Stimulated activated memory B cell treated with anti-CD40 and anti-IgM and Interleukin-4, amounts not matched to agents 10 μg/mL and 1 μg/mL and 100 μg/mL, for 72 hours (primary cell): ENCODE data around the gene TAS2R14.

Source experiments
- ATAC-seq: fragments of 150-1000 bp; cut with Tn5 transposase; 2 replicates; pipeline ENCODE4 v1.10.0; 2021
- H3K27ac Mint-ChIP-seq: one replicate; pipeline ENCODE4 v1.8.0; 2022; ENCODE audit warnings: mild to moderate bottlenecking, mixed read lengths
- H3K27me3 Mint-ChIP-seq: one replicate; pipeline ENCODE4 v1.8.0; 2022; ENCODE audit warnings: mixed read lengths
- H3K36me3 Mint-ChIP-seq: one replicate; pipeline ENCODE4 v1.8.0; 2022; ENCODE audit warnings: mixed read lengths
- H3K4me1 Mint-ChIP-seq: one replicate; pipeline ENCODE4 v1.8.0; 2022; ENCODE audit warnings: mixed read lengths
- H3K4me3 Mint-ChIP-seq: one replicate; pipeline ENCODE4 v1.8.0; 2022; ENCODE audit warnings: mild to moderate bottlenecking, moderate library complexity, mixed read lengths
- H3K9me3 Mint-ChIP-seq: one replicate; pipeline ENCODE4 v1.8.0; 2022; ENCODE audit warnings: mixed read lengths

TAS2R14 gene, protein sequence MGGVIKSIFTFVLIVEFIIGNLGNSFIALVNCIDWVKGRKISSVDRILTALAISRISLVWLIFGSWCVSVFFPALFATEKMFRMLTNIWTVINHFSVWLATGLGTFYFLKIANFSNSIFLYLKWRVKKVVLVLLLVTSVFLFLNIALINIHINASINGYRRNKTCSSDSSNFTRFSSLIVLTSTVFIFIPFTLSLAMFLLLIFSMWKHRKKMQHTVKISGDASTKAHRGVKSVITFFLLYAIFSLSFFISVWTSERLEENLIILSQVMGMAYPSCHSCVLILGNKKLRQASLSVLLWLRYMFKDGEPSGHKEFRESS

DNA sequence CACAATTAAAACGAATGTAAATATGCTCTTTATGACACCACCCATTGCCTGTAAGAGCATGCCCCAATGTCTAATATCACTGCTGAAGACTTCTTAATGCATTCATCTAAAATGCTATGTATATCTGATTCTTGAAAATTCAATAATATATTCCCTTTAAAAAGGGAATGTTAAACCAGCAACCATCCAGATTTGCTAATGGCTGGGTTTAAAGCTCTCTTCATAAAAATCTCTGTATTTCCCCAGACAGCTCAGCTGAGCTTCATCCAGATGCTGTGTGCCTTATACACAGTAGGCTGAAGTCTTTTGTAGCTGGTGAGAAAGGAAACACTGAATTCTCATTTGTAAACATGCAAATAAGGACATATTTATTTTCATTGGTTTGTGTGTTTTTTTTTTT is at the start of gene TAS2R14:
TAS2R14 (minus strand) TSS at position 101 of the 400 bp plus-strand sequence; CDS start at position 45, 56 bp downstream.
- Mint-ChIP-seq H3K27me3 (no peaks in the 10 kb centered on the region), H3K9me3 (no peaks in the 10 kb centered on the region), H3K36me3 (no peaks in the 10 kb centered on the region), H3K4me3 (no peak within 1 kb of the TSS), H3K4me1 (peaks cover 6% of the 10 kb centered on the region), H3K27ac (no peak within 1 kb of the TSS)
- no peak for ATAC-seq

DNA sequence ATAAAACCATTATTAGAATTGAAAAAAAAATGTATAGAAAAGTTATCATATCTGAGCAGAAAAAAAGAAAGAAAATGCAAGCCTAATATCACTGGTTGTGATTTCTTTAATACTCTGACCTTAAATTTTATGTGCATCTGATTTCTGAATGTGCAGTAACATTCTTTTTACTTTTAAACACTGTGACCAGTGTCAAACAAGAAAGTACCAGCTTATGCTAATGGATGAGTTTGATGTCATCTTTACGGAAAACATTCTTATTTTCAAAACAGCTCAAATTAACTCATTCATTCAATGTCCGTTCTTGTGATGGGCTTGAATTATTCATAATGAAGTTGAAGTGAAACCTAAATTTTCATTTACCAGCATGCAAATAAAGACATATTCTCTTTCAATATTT is 47.7 kb upstream of the TAS2R14 start, which contains the start of gene TAS2R50:
TAS2R50 (minus strand) TSS at position 101 of the 400 bp plus-strand sequence; CDS start at position 49, 52 bp downstream.
- H3K27me3 Mint-ChIP-seq: no peaks in the 10 kb centered on the region
- H3K4me3 Mint-ChIP-seq: no peak within 1 kb of the TSS
- no peaks in the 10 kb centered on the region for H3K4me1 Mint-ChIP-seq
- H3K27ac Mint-ChIP-seq: no peak within 1 kb of the TSS
- no peak for ATAC-seq
- peaks cover 10% of the 10 kb centered on the region for H3K9me3 Mint-ChIP-seq
- peaks cover 19% of the 10 kb centered on the region for H3K36me3 Mint-ChIP-seq

DNA sequence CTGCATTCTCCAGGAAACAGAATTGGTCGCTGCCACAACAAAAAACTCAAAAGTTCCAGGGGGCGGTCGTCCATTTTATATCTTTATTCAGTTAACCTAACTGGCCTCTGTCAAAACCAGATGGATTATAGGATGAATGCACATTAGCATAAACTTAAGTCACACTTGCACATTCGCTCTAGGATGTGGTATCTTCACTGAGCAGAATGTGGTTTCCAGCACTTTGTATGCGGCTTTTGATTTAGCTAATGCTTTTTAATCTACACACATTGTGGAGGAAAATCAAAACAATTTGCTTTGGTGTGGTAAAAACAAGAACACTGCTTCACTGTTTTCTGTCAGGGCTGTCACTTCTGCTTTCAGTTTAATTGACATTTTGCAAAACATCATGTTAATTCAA is 43.2 kb upstream of the TAS2R14 start:
- Mint-ChIP-seq H3K4me1 (peaks cover 6% of the 10 kb centered on the region), H3K4me3 (no peak overlapping the region), H3K9me3 (no peaks in the 10 kb centered on the region), H3K36me3 (peaks cover 10% of the 10 kb centered on the region), H3K27me3 (no peaks in the 10 kb centered on the region), H3K27ac (no peak overlapping the region)
- no peak for ATAC-seq

DNA sequence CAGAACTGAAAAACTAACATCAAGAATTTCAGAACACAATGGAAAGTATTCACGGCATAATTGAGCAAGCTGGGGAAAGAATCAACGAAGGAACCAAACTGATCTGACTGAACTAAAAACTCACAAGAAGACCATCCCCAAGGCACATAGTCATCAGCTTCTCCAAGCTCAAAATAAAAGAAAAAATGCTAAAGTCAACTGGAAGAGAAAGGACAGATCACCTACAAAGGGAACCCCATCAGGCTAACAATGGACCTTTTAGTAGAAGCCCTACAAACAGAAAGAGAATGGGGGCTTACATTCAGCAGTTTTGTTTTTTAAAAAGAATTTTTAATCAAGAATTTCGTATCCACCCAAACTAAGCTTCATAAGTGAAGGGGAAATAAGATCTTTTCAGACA is 35.9 kb upstream of the TAS2R14 start:
- H3K9me3 Mint-ChIP-seq: no peaks in the 10 kb centered on the region
- H3K36me3 Mint-ChIP-seq: peaks cover 23% of the 10 kb centered on the region

DNA sequence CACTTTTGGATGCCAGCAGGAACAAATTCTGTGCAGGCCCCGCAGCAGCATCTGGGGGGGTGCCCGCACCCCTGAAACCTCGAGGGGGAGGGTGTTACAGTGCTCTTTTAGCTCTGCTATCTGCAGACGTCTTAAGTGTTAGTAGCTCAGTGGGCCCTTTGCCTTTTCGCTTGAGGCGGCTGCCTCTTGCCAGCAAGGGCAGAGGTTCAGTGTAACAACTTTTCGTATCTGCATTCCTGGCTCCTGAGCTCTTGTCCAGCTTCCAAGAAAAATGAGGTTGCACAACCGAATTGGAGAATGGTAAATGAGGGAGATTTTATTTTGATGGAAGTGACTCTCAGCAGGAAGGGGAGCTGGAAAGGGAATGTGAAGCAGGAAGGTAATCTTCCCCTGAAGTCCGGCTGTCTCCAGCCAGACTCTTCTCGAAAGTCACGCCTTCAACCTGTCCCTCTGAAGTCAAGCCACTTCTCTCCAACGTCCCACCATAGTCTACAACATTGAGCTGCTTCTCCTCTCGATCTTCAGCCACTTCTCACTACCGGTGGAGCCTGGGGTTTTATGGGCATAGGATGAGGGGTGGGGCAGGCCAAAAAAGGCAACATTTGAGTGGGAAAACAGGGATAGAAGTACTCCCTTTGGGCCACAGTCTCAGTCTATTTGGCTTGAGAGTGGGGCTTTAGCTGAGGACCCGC is 29.8 kb upstream of the TAS2R14 start:
- Mint-ChIP-seq H3K4me1 (peaks cover 7% of the 10 kb centered on the region), H3K9me3 (peaks cover 2% of the 10 kb centered on the region)

More for the DNA sequence above, 35.9 kb upstream of the TAS2R14 start:
- H3K4me1 Mint-ChIP-seq: peaks cover 21% of the 10 kb centered on the region
- no peaks in the 10 kb centered on the region for H3K27me3 Mint-ChIP-seq
- H3K4me3 Mint-ChIP-seq: no peak overlapping the region
- no peak overlapping the region for H3K27ac Mint-ChIP-seq
- no peak for ATAC-seq

DNA sequence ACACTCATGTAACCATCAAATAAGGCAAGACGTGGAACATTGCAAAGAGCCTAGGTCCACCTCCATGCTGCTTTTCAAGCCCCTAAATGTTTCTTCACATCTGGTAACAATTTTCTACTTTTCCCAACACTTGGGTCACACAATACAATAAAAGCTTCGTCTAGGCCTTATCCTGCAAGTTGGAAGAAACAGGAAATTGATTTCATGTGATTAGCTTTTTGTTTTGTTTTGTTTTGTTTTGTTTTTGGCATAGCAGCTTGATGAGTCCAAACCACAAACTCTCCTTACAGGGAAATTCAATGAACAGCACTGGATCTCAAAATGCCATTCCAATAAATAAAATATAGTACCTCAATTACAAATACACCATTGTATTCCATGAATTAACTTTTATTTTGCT is 28.3 kb upstream of the TAS2R14 start:
- Mint-ChIP-seq H3K27ac (no peak overlapping the region), H3K27me3 (no peaks in the 10 kb centered on the region), H3K36me3 (peaks cover 26% of the 10 kb centered on the region), H3K4me3 (no peak overlapping the region), H3K4me1 (peaks cover 10% of the 10 kb centered on the region), H3K9me3 (peaks cover 2% of the 10 kb centered on the region)
- ATAC-seq: no peak

More for the DNA sequence above, 29.8 kb upstream of the TAS2R14 start:
- Mint-ChIP-seq H3K27ac (no peak overlapping the region), H3K4me3 (no peak overlapping the region), H3K36me3 (peaks cover 32% of the 10 kb centered on the region), H3K27me3 (no peaks in the 10 kb centered on the region)
- ATAC-seq: no peak

DNA sequence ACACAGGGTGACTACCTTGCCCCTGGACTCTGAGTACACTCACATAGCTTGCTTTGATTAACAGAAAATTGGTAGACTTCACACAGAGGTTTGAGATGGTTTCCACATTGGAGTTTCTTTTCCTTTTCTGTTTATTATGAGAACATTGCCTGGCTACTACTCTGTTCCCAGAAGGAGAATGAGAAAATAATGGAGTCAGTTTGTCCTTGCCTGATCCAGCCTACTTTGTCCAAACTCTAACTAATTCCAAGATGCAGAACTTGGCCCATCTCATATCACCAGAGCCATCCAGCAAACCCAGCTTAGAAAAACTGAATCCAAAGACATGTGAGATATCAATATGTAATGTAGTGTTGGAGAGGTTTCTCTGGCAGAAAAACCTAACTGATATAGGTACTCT is 27.3 kb upstream of the TAS2R14 start:
- Mint-ChIP-seq H3K27ac (no peak overlapping the region), H3K27me3 (no peaks in the 10 kb centered on the region), H3K4me3 (no peak overlapping the region), H3K4me1 (peaks cover 20% of the 10 kb centered on the region), H3K9me3 (peaks cover 2% of the 10 kb centered on the region), H3K36me3 (peaks cover 33% of the 10 kb centered on the region)
- no peak for ATAC-seq

DNA sequence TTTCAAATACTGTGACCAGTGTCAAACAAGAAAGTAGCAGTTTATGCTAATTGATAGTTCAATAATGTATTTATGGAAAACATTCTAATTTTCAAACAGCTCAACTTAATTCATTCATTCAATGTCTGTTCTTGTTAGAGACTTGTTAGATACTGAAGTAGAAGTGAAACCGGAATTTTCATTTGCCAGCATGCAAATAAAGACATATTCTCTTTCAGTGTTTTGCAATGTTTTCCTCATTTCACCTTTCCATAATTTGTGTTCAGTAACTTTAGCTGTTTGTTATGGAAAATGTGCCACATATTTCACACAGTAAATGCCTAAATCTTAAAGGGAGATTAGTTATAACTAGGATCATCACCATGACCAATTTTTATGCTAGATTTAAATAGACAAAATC is 26.4 kb upstream of the TAS2R14 start:
- ATAC-seq: no peak
- Mint-ChIP-seq H3K4me3 (no peak overlapping the region), H3K4me1 (peaks cover 26% of the 10 kb centered on the region), H3K36me3 (peaks cover 33% of the 10 kb centered on the region), H3K27ac (no peak overlapping the region), H3K27me3 (no peaks in the 10 kb centered on the region), H3K9me3 (peaks cover 2% of the 10 kb centered on the region)

DNA sequence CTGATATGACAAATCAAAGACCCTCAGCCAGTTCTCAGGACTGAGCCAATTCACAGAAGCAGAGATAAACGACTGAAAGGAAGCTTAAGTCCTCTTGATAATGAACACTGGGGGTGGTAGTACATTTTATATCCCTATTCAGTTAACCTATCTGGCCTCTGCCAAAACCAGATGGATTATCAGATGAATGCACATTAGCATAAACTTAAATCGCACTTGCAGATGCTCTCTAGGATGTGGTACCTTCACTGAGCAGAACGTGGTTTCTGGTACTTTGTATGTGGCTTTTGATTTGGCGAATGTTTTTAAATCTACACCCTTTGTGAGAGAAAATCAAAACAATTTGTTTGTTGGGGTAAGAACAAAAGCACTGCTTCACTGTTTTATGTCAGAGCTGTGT is 21.1 kb upstream of the TAS2R14 start:
- no peak for ATAC-seq
- H3K9me3 Mint-ChIP-seq: peaks cover 13% of the 10 kb centered on the region
- H3K27ac Mint-ChIP-seq: no peak overlapping the region
- peaks cover 51% of the 10 kb centered on the region for H3K36me3 Mint-ChIP-seq
- H3K4me1 Mint-ChIP-seq: peaks cover 28% of the 10 kb centered on the region
- no peak overlapping the region for H3K4me3 Mint-ChIP-seq
- no peaks in the 10 kb centered on the region for H3K27me3 Mint-ChIP-seq

DNA sequence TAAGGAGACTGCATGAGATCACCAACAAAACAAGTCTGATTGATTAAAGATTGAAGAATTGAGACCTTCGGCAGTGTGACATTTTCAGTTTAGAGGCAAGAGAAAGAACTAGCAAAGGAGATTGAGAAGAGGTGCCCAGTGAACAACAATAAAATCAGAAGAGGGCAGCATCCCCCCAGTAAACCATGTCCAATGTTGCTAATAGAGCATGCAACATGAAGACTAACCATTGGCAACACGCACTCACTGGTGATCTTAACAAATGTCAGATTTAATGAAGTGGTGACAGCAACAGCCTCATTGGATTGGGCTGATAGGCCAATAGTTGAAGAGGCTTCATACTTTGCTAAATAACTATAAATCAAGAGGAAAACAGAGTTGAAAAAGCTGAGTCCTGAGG is 20.7 kb upstream of the TAS2R14 start:
- no peak overlapping the region for H3K27ac Mint-ChIP-seq
- H3K4me3 Mint-ChIP-seq: no peak overlapping the region
- peaks cover 55% of the 10 kb centered on the region for H3K36me3 Mint-ChIP-seq

DNA sequence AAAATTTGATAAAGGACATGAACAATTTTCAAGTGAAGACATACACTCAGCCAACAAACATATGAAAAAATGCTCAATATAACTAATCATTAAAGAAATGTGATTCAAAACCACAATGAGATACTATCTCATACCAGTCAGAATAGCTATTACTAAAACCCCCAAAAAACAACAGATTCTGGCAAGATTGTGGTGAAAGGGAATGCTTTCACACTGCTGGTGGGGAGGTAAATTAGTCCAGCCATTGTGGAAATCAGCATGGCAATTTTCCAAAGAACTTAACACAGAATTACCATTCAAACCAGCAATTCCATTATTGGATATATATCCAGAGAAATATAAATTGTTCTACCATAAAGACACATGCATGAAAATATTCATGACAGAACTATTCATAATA is 18.7 kb upstream of the TAS2R14 start:
- Mint-ChIP-seq H3K36me3 (peaks cover 67% of the 10 kb centered on the region), H3K4me3 (no peak overlapping the region), H3K27me3 (no peaks in the 10 kb centered on the region), H3K27ac (no peak overlapping the region), H3K9me3 (peaks cover 13% of the 10 kb centered on the region), H3K4me1 (peaks cover 28% of the 10 kb centered on the region)
- no peak for ATAC-seq

More for the DNA sequence above, 20.7 kb upstream of the TAS2R14 start:
- peaks cover 28% of the 10 kb centered on the region for H3K4me1 Mint-ChIP-seq
- H3K9me3 Mint-ChIP-seq: peaks cover 13% of the 10 kb centered on the region
- ATAC-seq: no peak
- H3K27me3 Mint-ChIP-seq: no peaks in the 10 kb centered on the region

DNA sequence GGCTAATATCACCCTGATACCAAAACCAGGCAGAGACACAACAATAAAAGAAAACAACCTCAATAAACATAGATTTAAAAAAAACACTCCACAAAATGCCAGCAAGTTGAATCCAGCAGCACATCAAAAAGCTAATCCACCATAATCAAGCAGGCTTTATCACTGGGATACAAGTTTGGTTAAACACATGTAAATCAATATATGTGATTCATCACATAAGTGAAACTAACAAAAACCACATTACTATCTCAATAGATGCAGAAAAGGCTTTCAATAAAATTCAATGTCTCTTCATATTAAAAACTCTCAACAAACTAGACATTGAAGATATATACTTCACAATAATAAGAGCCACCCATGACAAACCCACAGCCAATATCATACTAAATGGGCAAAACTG is 17.0 kb upstream of the TAS2R14 start:
- ATAC-seq: no peak
- H3K9me3 Mint-ChIP-seq: peaks cover 13% of the 10 kb centered on the region
- peaks cover 14% of the 10 kb centered on the region for H3K4me1 Mint-ChIP-seq
- H3K4me3 Mint-ChIP-seq: no peak overlapping the region
- no peak overlapping the region for H3K27ac Mint-ChIP-seq
- H3K27me3 Mint-ChIP-seq: no peaks in the 10 kb centered on the region
- peaks cover 69% of the 10 kb centered on the region for H3K36me3 Mint-ChIP-seq

DNA sequence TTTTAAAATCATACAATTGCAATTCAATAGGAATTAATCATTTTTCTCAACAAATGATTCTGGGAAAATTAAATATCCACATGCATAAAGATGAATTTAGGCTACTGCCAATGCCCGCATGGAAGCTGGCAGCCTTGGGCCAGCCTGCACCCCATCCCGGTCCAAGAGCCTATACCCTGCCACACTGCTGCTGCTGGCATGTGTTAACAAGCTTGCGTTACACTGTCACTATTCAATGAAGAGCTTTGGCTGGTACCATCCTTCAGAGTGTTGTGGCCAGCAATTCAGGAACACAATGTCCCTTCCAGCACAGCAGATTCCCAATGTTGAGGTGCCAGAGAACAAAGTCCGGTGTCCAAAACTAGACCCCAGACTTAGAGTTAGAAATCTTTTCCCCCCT is 13.6 kb upstream of the TAS2R14 start:
- Mint-ChIP-seq H3K27me3 (no peaks in the 10 kb centered on the region), H3K36me3 (peaks cover 72% of the 10 kb centered on the region), H3K27ac (no peak overlapping the region), H3K9me3 (peaks cover 18% of the 10 kb centered on the region), H3K4me1 (peaks cover 10% of the 10 kb centered on the region), H3K4me3 (no peak overlapping the region)
- ATAC-seq: no peak

DNA sequence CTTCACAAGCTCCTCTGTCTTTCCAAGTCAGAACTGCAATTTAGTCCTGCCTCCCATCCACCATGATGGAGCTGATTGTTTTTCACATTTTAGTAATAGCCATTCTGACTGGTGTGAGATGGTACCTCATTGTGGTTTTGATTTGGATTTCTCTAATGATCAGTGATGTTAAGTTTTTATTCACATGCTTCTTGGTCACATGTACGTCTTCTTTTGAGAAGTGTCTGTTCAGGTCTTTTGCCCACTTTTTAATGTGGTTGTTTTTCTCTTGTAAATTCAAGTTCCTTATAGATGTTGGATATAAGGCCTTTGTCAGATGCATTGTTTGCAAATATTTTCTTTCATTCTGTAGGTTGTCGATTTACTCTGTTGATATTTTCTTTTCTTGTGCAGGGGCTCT is 4.1 kb upstream of the TAS2R14 start:
- Mint-ChIP-seq H3K27me3 (no peaks in the 10 kb centered on the region), H3K27ac (no peak overlapping the region), H3K9me3 (peaks cover 4% of the 10 kb centered on the region), H3K36me3 (peaks cover 16% of the 10 kb centered on the region), H3K4me1 (peaks cover 6% of the 10 kb centered on the region), H3K4me3 (no peak overlapping the region)
- no peak for ATAC-seq

DNA sequence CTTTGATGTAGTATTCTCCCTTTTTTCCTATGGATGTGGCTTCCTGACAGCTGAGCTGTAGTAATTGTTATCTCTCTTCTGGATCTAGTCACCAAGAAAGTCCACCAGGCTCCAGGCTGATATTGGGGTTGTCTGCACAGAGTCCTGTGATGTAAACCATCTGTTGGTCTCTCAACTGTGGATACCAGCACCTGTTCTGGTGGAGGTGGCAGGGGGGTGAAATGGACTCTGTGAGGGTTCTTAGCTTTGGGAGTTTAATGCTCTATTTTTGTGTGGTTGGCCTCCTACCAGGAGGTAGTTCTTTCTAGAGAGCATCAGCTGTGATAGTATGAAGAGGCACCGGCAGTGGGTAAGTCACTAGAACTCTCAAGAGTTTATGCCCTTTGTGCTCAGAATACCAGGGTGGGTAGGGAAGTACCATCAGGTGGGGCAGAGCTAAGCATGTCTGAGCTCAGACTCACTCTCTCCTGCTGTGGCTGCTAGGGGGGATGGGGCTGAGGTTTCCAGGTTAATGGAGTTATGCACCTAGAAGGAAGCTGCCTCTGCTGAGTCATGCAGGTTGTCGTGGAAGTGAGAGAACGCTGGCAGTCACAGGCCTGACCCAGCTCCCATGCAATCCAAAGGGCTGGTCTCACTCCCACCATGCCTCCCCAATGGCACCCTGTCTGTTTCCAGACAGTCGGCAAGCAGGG is 3.0 kb upstream of the TAS2R14 start:
- no peak overlapping the region for H3K4me3 Mint-ChIP-seq
- peaks cover 5% of the 10 kb centered on the region for H3K36me3 Mint-ChIP-seq
- ATAC-seq: peak; percentile 47
- peaks cover 3% of the 10 kb centered on the region for H3K9me3 Mint-ChIP-seq
- H3K4me1 Mint-ChIP-seq: peaks cover 6% of the 10 kb centered on the region
- H3K27me3 Mint-ChIP-seq: no peaks in the 10 kb centered on the region
- no peak overlapping the region for H3K27ac Mint-ChIP-seq
